ENCODE data around the gene SCRG1. TPM values are rescaled to one million over a fixed set of nuclear protein-coding genes. Genes with fewer than 3 reads are reported as not detected.

The SCRG1 gene
- total and polyA plus RNA-seq, 12 donors: 0.10 to 0.56 (median 0.26) TPM

DNA sequence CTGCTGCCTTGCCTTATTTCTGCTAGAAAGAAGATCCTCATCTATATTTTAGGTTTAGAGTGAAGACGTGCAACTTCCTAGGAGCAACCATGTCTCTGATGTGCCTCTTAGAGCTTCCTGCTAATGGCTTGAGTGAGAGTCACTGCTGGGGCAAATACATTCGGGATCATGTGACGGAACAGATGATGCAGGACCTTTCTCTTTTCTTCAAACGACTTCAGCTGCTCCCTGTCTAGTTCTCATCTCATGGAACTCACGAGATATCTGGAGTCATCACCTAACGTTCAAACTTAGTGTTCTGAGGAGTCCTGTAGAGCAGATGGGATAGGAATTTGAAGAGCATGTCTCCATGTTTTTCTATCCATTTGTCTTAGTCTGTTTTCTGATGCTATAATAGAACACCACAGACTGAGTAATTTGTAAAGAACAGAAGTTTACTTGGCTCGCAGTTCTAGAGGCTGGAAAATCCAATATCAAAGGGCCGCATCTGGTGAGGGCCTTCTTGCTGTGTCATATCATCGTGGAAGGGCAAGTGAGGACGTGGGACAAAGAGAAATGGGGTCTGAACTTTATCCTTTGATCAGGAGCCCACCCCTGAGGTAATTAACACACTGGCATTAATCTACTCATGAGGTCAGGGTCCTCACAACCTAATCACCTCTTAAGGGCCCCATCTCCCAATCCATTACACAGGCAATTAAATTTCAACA is 43.5 kb upstream of the SCRG1 start:
- Histone ChIP-seq H3K27me3 (no peaks in the 10 kb centered on the region), H3K27ac (no peak overlapping the region), H3K4me1 (peaks cover 0 to under 1% (median 0%) of the 10 kb centered on the region in 9 donors), H3K9me3 (peaks cover 0 to 7% (median 0%) of the 10 kb centered on the region in 11 donors), H3K4me3 (no peak overlapping the region), H3K36me3 (peaks cover 0 to 16% (median 0%) of the 10 kb centered on the region in 9 donors)
- intact Hi-C loops (cut with DNase I): no loop called here
- WGBS, 2 donors: 90 to 92% methylated on average over 10 of the region's 10 CpGs
- TF ChIP-seq, protein P1, sequence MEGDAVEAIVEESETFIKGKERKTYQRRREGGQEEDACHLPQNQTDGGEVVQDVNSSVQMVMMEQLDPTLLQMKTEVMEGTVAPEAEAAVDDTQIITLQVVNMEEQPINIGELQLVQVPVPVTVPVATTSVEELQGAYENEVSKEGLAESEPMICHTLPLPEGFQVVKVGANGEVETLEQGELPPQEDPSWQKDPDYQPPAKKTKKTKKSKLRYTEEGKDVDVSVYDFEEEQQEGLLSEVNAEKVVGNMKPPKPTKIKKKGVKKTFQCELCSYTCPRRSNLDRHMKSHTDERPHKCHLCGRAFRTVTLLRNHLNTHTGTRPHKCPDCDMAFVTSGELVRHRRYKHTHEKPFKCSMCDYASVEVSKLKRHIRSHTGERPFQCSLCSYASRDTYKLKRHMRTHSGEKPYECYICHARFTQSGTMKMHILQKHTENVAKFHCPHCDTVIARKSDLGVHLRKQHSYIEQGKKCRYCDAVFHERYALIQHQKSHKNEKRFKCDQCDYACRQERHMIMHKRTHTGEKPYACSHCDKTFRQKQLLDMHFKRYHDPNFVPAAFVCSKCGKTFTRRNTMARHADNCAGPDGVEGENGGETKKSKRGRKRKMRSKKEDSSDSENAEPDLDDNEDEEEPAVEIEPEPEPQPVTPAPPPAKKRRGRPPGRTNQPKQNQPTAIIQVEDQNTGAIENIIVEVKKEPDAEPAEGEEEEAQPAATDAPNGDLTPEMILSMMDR (IDR thresholded peaks at IDR 0.05): no peak
- ATAC-seq (no peak), DNase-seq (no peak)

DNA sequence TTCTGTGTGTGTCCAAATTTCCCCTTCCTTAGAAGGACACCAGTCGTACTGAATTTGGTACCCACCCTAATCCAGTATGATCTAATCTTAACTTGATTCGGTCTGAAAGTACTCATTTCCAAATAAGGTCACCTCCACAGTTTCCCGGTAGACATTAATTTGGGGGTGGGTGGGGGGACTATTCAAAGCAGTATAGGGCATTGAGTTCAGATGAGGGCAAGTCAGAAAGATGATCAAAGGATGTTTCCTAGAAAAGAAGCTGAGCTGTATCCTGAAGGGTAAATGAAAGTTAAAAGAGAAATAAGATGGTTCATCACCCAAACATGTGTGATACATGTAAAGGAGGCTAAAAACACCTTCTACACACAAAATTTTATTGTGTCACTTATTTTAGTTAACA is 42.0 kb upstream of the SCRG1 start:
- no peaks in the 10 kb centered on the region for H3K27me3 ChIP-seq

DNA sequence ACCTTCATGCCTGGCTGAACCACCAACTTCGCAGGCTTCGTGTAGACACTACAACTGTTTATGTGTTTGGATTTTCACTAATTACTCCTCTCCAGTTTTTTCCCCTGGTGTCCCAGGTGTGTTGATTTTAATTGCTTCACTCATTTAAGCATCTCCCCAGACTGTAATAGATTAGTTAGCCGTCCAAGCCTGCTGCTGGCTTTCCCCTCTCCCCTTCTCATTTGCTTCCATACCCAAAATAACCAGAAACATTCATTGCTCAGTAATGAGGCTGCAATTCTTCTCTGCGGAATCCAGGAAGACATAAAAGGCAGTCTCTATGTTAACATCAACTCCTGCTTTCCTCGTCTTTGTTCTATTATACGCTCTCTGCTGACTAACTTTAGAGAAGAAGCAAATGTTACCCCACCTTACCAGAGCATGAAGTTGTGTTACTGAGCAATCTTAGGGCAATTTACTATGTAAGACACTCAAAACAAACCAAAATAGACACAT is 37.9 kb upstream of the SCRG1 start:
- DNase-seq (no peak), ATAC-seq (peak in 1 of 8 donors; percentile 33)
- H3K4me3 ChIP-seq: no peak overlapping the region
- H3K27me3 ChIP-seq: no peaks in the 10 kb centered on the region
- H3K27ac ChIP-seq: peak overlapping the region in 1 of 10 donors; percentile 14
- TF ChIP-seq, protein P1 (IDR thresholded peaks at IDR 0.05): no peak
- H3K9me3 ChIP-seq: peaks cover 0 to 7% (median 0%) of the 10 kb centered on the region in 11 donors
- H3K36me3 ChIP-seq: peaks cover 0 to 6% (median 0%) of the 10 kb centered on the region in 9 donors
- WGBS, 2 donors: 82 to 89% methylated on average over 6 of the region's 6 CpGs
- peaks cover 0 to 12% (median 0%) of the 10 kb centered on the region in 9 donors for H3K4me1 ChIP-seq
- intact Hi-C loops (cut with DNase I): loop anchor here in 1 of 10 donors (10.0 kb wide), 1 partner anchor 558 kb away; no protein-coding TSS in a partner anchor

More for the DNA sequence above, 42.0 kb upstream of the SCRG1 start:
- H3K4me1 ChIP-seq: peaks cover 0 to 12% (median 0%) of the 10 kb centered on the region in 9 donors
- peaks cover 0 to 7% (median 0%) of the 10 kb centered on the region in 11 donors for H3K9me3 ChIP-seq
- peak overlapping the region in 2 of 10 donors; percentile 3 to 9 for H3K27ac ChIP-seq
- no peak for ATAC-seq
- TF ChIP-seq, protein P1 (IDR thresholded peaks at IDR 0.05): no peak
- DNase-seq: no peak
- peaks cover 0 to 16% (median 0%) of the 10 kb centered on the region in 9 donors for H3K36me3 ChIP-seq
- 79 to 86% methylated on average over 3 of the region's 3 CpGs for WGBS, 2 donors
- no peak overlapping the region for H3K4me3 ChIP-seq
- intact Hi-C loops (cut with DNase I): no loop called here

DNA sequence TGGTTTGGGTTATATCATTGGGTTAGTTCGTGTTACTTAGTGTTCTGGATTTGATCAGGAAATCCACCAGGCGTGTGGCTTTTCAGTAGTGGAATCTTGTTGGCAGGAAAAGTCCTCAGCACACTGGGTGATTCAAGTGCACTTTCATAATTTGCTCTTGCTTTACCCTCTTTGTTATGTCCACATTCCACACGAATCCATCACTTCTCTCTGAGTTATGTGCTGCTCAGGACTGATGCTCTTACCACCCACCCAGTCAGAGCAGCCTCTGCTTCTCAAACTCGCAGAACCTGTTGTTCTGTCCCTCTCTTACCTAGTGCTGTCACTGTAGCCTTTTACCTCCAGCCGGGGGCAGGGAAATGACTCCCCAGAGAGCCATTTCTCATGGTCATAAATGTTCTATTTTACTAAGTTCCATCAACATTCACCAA is 37.2 kb upstream of the SCRG1 start:
- no peak for DNase-seq
- H3K9me3 ChIP-seq: peaks cover 0 to 8% (median 0%) of the 10 kb centered on the region in 11 donors
- intact Hi-C loops (cut with DNase I): loop anchor here in 1 of 10 donors (10.0 kb wide), 1 partner anchor 559 kb away; no protein-coding TSS in a partner anchor
- TF ChIP-seq, protein P1 (IDR thresholded peaks at IDR 0.05): no peak
- peaks cover 0 to 6% (median 0%) of the 10 kb centered on the region in 9 donors for H3K36me3 ChIP-seq
- 56 to 57% methylated on average over 5 of the region's 5 CpGs for WGBS, 2 donors
- H3K27me3 ChIP-seq: no peaks in the 10 kb centered on the region
- peak overlapping the region in 1 of 10 donors; percentile 14 for H3K27ac ChIP-seq
- no peak overlapping the region for H3K4me3 ChIP-seq
- peak in 2 of 8 donors; percentile 9 to 29 for ATAC-seq
- H3K4me1 ChIP-seq: peaks cover 0 to 12% (median 0%) of the 10 kb centered on the region in 9 donors
